ENCODE results near the gene DCAF7.

Gene DCAF7

GRCh38 chr17:63511331-63511730 is 38.9 kb upstream of the DCAF7 start:
- no peak overlapping the region for H3K4me3 ChIP-seq (ENCODE audit: low read length)
- TF ChIP-seq CTCF (conservative IDR thresholded peaks at IDR 0.05; ENCODE audit: low read length), result no peak
- DNase-seq (ENCODE audit: low read depth), result no peak

GRCh38 chr17:63512388-63512787 is 37.9 kb upstream of the DCAF7 start:
- no peak for TF ChIP-seq CTCF (conservative IDR thresholded peaks at IDR 0.05; ENCODE audit: low read length)

GRCh38 chr17:63512896-63513644 is 37.2 kb upstream of the DCAF7 start:
- no peak for TF ChIP-seq CTCF (conservative IDR thresholded peaks at IDR 0.05; ENCODE audit: low read length)
- no peak for DNase-seq (ENCODE audit: low read depth)
- H3K4me3 ChIP-seq (ENCODE audit: low read length), result no peak overlapping the region

More at GRCh38 chr17:63512388-63512787, 37.9 kb upstream of the DCAF7 start:
- no peak overlapping the region for H3K4me3 ChIP-seq (ENCODE audit: low read length)
- no peak for DNase-seq (ENCODE audit: low read depth)

- no peak for TF ChIP-seq CTCF (conservative IDR thresholded peaks at IDR 0.05; ENCODE audit: low read length)
- H3K4me3 ChIP-seq (ENCODE audit: low read length), result no peak overlapping the region
Measured at GRCh38 chr17:63514477-63514876, 35.8 kb upstream of the DCAF7 start.

GRCh38 chr17:63514974-63515373 is 35.3 kb upstream of the DCAF7 start:
- TF ChIP-seq CTCF (conservative IDR thresholded peaks at IDR 0.05; ENCODE audit: low read length), result no peak
- H3K4me3 ChIP-seq (ENCODE audit: low read length), result no peak overlapping the region
- DNase-seq (ENCODE audit: low read depth), result no peak

More at GRCh38 chr17:63514477-63514876, 35.8 kb upstream of the DCAF7 start:
- no peak for DNase-seq (ENCODE audit: low read depth)

- no peak for DNase-seq (ENCODE audit: low read depth)
- no peak for TF ChIP-seq CTCF (conservative IDR thresholded peaks at IDR 0.05; ENCODE audit: low read length)
- H3K4me3 ChIP-seq (ENCODE audit: low read length), result no peak overlapping the region
Measured at GRCh38 chr17:63515426-63515825, 34.9 kb upstream of the DCAF7 start.

Measured in AG10803 (cell line).